Measurements from ENCODE around the gene MARCHF7. TPM values are rescaled to one million over a fixed set of nuclear protein-coding genes. Genes with fewer than 3 reads are reported as not detected.

Gene MARCHF7
- total RNA-seq, 4 donors from 2014 or later = 105 to 203 (median 132) TPM

DNA sequence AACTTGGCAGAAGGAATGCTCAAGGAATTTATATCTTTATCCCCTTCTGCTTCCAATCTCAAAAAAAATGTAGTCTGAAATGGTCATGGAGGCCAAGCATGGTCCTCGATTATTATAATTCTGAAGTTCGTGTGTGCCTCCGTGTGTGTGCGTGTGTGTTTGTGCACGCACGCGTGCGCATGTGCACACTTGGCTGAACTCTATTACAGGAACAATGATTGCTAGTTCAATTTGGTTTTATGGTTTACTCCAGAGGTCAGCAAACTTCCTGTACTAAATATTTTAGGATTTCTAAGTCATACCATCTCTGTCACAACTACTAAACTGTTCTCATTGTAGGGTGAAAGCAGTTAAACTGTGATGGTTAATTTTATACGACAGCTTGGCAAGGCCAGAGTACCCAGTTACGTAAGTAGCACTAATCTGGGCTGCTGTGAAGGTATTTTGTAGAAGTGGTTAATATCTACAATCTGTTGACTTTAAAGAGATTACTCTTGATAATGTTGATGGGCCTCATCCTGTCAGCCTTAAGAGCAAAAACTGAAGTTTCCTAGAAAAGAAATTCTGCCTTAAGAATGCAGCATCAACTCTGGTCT lies 5.8 kb upstream of the MARCHF7 start:
- peaks cover 0 to 4% of the 10 kb centered on the region in 2 donors for H3K4me1 ChIP-seq
- no peaks in the 10 kb centered on the region for H3K9me3 ChIP-seq
- WGBS, 2 donors = 75% methylated on average over 10 of the region's 10 CpGs
- no peak for DNase-seq
- intact Hi-C loops (cut with DNase I) = no loop called here
- no peak overlapping the region for H3K4me3 ChIP-seq (replicated peaks in 1 of 3)
- no peaks in the 10 kb centered on the region for H3K27me3 ChIP-seq
- TF ChIP-seq POLR2A (IDR thresholded peaks at IDR 0.05) = no peak
- TF ChIP-seq, protein P1, sequence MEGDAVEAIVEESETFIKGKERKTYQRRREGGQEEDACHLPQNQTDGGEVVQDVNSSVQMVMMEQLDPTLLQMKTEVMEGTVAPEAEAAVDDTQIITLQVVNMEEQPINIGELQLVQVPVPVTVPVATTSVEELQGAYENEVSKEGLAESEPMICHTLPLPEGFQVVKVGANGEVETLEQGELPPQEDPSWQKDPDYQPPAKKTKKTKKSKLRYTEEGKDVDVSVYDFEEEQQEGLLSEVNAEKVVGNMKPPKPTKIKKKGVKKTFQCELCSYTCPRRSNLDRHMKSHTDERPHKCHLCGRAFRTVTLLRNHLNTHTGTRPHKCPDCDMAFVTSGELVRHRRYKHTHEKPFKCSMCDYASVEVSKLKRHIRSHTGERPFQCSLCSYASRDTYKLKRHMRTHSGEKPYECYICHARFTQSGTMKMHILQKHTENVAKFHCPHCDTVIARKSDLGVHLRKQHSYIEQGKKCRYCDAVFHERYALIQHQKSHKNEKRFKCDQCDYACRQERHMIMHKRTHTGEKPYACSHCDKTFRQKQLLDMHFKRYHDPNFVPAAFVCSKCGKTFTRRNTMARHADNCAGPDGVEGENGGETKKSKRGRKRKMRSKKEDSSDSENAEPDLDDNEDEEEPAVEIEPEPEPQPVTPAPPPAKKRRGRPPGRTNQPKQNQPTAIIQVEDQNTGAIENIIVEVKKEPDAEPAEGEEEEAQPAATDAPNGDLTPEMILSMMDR (IDR thresholded peaks at IDR 0.05) = no peak
- H3K27ac ChIP-seq = no peak overlapping the region
- H3K36me3 ChIP-seq = no peaks in the 10 kb centered on the region

- 98 to 99% methylated on average over 5 of the region's 5 CpGs for WGBS, 2 donors
- H3K36me3 ChIP-seq = no peaks in the 10 kb centered on the region
- TF ChIP-seq, protein P1 (IDR thresholded peaks at IDR 0.05) = no peak
- TF ChIP-seq POLR2A (IDR thresholded peaks at IDR 0.05) = no peak
- DNase-seq = no peak
- H3K9me3 ChIP-seq = no peaks in the 10 kb centered on the region
- peaks cover under 1 to 4% of the 10 kb centered on the region in 2 donors for H3K4me1 ChIP-seq
- no peak overlapping the region for H3K4me3 ChIP-seq (replicated peaks in 1 of 3)
- H3K27ac ChIP-seq = no peak overlapping the region
- intact Hi-C loops (cut with DNase I) = no loop called here
- no peaks in the 10 kb centered on the region for H3K27me3 ChIP-seq
Measured at GRCh38 chr2:159708066-159708760, 4.1 kb upstream of the MARCHF7 start.

DNA sequence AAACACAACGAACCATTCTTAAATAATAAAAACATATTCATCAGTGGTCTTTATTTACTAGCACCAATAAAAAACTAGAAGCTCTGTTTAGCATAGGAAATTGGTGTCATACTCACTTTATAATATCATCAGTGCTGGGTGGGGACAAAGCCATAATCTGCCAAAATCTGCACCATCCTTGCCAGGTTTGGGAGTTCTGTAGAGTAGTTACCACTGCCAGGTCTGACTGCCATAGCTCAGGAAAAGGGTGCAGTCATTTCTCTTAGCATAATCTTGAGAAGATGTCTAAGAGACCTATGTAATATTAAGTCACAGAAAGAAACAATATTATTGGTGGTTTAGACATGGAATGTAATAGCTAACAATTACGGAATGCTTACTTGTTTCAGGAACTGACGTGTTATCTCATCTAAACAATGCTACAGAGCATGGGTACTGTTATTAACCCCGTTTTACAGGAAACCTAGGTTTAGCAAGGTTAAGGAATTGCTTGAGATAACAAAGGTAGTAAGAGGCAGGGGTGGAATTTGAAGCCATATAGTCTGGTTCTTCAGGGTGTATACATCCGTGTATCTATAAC lies 1.6 kb upstream of the MARCHF7 start:
- no peak for TF ChIP-seq POLR2A (IDR thresholded peaks at IDR 0.05)
- TF ChIP-seq, protein P1 (IDR thresholded peaks at IDR 0.05) = no peak
- peak overlapping the region in 1 of 3 donors; percentile 99 for H3K27ac ChIP-seq
- 57 to 69% methylated on average over 5 of the region's 5 CpGs for WGBS, 2 donors
- no peaks in the 10 kb centered on the region for H3K27me3 ChIP-seq
- intact Hi-C loops (cut with DNase I) = loop anchor here (10.0 kb wide), 1 partner anchor 86 kb away; no protein-coding TSS in a partner anchor
- H3K36me3 ChIP-seq = no peaks in the 10 kb centered on the region
- H3K9me3 ChIP-seq = no peaks in the 10 kb centered on the region
- DNase-seq = no peak
- no peak overlapping the region for H3K4me3 ChIP-seq (replicated peaks in 1 of 3)
- H3K4me1 ChIP-seq = peaks cover 20 to 21% of the 10 kb centered on the region in 2 donors

GRCh38 chr2:159711562-159712142 lies 654 bp upstream of the MARCHF7 start:
- Histone ChIP-seq H3K9me3 (no peaks in the 10 kb centered on the region), H3K4me1 (peaks cover 21 to 26% of the 10 kb centered on the region in 2 donors), H3K27me3 (no peaks in the 10 kb centered on the region), H3K36me3 (peaks cover 0 to 4% of the 10 kb centered on the region in 2 donors), H3K27ac (peak overlapping the region; percentile 99), H3K4me3 (replicated peaks in 1 of 3) (peak overlapping the region; percentile 90 to 99 (median 99))
- no peak for DNase-seq
- WGBS, 2 donors = 1 to 3% methylated on average over 10 of the region's 10 CpGs
- TF ChIP-seq, protein P1 (IDR thresholded peaks at IDR 0.05) = no peak
- TF ChIP-seq POLR2A (IDR thresholded peaks at IDR 0.05) = no peak
- intact Hi-C loops (cut with DNase I) = loop anchor here (10.0 kb wide), 1 partner anchor 87 kb away; no protein-coding TSS in a partner anchor

Measured in thyroid gland (tissue), 4 donors.